Activated CD4-positive, alpha-beta T cell treated with anti-CD3 and anti-CD28 coated beads, Interleukin-2, Interleukin-6, amounts not matched to agents 100 ng/mL and 50 ng/mL, durations not matched to agents 16 hours and 8 hours (primary cell): ENCODE data around the gene AOX1.
A peak's percentile ranks its signal among the peaks of the same experiment; 100 is the strongest.
"Not testable (repeated sequence)": the region's sequence is repeated elsewhere in the genome, so short reads cannot be mapped to it uniquely, and the experiment has no call there.

Source experiments
- DNase-seq: peaks from one replicate; pipeline ENCODE4 v3.0.0-alpha.2; 2020

The AOX1 gene

GRCh38 chr2:200703926-200704637 lies 118.3 kb downstream of the AOX1 start:
- peak; percentile 8 for DNase-seq

GRCh38 chr2:200705305-200706041 lies 119.7 kb downstream of the AOX1 start:
- no peak for DNase-seq

- DNase-seq: no peak
These were observed 123.1 kb downstream of the AOX1 start for GRCh38 chr2:200708943-200709342.

- DNase-seq: peak; percentile 98
These were observed 127.3 kb downstream of the AOX1 start for GRCh38 chr2:200713003-200713703.

- no peak for DNase-seq
These were observed 127.9 kb downstream of the AOX1 start for GRCh38 chr2:200713704-200714064.

- not testable (repeated sequence) for DNase-seq
These were observed 129.2 kb downstream of the AOX1 start for GRCh38 chr2:200715014-200715413.

GRCh38 chr2:200716386-200716785 lies 130.6 kb downstream of the AOX1 start:
- DNase-seq: no peak
